ENCODE measurements around the gene ADIPOQ.
"Not testable (repeated sequence)": the region's sequence is repeated elsewhere in the genome, so short reads cannot be mapped to it uniquely, and the experiment has no call there.

Gene ADIPOQ

DNA sequence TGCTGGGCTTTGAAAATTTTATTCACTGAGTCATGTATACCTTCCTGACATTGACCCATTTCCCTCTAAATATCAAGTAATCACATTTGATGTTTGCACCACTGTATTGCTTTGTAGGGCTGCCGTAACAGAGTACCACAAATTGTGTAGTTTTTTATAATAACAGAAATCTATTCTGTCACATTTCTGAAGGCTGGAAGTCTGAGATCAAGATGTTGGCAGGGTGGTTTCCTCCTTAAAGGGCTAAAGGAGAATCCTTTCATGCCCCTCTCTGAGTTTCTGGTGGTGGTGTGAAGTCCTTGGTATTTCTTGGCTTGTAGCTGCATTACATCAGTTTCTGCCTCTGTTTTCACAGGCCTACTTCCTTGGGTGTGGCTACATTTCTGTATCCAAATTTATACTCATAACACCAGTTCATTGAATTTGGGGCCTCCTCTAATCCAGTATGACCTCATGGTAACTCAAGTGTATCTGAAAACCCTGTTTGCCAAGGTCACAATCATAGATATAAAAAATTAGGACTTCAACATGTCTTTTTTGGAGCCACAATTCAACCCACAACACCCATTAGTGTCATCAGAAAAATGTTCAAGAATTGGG is 58.7 kb downstream of the ADIPOQ start:
- no peak for DNase-seq (ENCODE audit: low read depth in 2 of 3, low spot score in 1 of 3)

DNA sequence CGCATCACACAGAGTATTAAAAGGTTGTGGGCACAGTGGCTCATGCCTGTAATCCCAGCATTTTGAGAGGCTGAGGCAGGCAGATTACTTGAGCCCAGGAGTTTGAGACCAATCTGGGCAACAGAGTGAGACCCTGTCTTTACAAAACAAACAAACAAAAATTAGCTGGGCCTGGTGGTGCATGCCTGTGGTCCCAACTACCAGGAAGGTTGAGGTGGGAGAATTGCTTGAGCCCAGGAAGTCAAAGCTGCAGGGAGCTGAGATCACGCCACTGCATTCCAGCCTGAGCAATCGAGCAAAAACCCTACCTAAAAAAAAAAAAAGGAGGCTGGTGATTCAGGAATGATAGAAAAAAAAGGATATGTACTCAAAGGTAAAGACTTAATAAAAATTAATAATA is 59.6 kb downstream of the ADIPOQ start:
- DNase-seq (ENCODE audit: low read depth in 2 of 3, low spot score in 1 of 3), result no peak

DNA sequence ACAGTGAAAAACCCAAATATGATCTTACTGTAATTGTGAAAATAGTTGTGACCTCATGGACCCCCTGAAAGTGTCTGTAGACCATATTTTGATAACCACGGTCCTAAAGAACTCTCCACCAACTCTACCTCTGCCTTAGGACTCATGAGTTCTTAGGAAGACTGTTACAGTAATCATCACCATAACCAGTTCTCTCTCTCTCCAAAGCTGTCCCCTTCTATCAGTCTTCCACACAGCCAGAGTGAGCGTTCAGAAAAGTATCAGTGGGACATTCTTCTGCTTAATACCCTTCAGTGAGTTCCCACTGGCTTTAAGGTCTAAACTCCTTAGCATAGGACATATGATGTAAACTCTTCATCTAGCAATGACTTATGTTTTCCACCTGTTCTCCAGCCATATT is 60.2 kb downstream of the ADIPOQ start:
- DNase-seq (ENCODE audit: low read depth in 2 of 3, low spot score in 1 of 3), result no peak

GRCh38 chr3:186903676-186904075 is 61.2 kb downstream of the ADIPOQ start:
- not testable (repeated sequence) for DNase-seq (ENCODE audit: low read depth in 2 of 3, low spot score in 1 of 3)

DNA sequence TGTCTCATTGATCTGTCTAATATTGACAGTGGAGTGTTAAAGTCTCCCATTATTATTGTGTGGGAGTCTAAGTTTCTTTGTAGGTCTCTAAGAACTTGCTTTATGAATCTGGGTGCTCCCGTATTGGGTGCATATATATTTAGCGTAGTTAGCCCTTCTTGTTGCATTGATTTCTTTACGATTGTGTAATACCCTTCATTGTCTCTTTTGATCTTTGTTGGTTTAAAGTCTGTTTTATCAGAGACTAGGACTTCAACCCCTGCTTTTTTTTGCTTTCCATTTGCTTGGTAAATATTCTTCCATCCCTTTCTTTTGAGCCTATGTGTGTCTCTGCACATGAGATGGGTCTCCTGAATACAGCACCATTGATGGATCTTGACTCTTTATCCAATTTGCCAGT is 64.6 kb downstream of the ADIPOQ start:
- not testable (repeated sequence) for DNase-seq (ENCODE audit: low read depth in 2 of 3, low spot score in 1 of 3)
